ELR (cell line): ENCODE data around the gene ANKFY1.
"Not testable (repeated sequence)": the region's sequence is repeated elsewhere in the genome, so short reads cannot be mapped to it uniquely, and the experiment has no call there.

Experiments
- DNase-seq: peaks from one replicate; pipeline ENCODE4 v3.0.0-alpha.2; 2015; ENCODE audit warnings: low read depth

The ANKFY1 gene

GRCh38 chr17:4256952-4257351 is 6.8 kb downstream of the ANKFY1 start:
- DNase-seq: peak; percentile 51

- not testable (repeated sequence) for DNase-seq
Observed at GRCh38 chr17:4255271-4255670, 8.5 kb downstream of the ANKFY1 start.

DNA sequence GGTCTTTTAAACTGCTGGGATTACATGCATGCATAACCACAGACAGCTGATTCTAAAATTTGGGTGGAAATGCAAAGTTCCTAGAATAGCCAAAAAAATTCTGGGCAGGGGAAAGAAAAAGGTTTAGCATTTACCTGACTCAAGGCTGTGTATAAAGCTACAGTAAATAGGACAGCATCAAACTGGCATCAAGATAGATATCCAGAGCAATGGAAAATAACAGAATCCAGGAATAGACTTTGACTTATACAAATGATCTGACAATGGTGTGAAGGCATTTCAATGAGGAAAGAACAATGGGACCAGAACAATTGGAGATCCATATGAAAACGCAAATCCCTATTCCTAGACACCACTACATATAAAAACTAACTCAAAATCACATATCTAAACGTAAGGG is 12.9 kb downstream of the ANKFY1 start:
- DNase-seq: no peak

DNA sequence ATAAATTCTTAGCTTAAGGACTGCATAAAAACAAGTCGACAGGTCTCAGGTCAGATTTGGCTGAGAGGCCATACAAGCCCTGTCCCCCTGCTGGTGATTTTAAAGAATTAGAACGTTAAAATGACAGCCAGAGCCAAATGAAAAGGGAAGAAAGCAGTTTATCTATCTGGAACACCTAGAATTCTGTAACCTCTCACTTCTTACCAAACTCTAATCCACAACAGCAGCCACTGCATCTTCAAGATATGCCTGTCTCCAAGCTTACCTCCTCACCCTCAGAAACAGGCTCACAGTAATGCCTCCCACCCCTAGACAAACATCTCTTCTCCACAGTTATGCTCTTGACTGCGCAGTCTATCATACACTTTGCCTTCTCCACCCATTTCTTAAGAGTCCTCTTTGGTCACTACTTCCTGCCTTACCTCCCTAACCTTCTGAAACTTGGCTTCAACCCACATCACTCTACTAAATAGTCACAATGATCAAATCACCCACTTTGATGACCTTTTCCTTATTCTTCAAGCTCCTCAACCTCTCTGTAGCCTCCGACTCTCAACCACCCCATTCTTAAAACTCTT is 14.2 kb downstream of the ANKFY1 start:
- peak; percentile 70 for DNase-seq

DNA sequence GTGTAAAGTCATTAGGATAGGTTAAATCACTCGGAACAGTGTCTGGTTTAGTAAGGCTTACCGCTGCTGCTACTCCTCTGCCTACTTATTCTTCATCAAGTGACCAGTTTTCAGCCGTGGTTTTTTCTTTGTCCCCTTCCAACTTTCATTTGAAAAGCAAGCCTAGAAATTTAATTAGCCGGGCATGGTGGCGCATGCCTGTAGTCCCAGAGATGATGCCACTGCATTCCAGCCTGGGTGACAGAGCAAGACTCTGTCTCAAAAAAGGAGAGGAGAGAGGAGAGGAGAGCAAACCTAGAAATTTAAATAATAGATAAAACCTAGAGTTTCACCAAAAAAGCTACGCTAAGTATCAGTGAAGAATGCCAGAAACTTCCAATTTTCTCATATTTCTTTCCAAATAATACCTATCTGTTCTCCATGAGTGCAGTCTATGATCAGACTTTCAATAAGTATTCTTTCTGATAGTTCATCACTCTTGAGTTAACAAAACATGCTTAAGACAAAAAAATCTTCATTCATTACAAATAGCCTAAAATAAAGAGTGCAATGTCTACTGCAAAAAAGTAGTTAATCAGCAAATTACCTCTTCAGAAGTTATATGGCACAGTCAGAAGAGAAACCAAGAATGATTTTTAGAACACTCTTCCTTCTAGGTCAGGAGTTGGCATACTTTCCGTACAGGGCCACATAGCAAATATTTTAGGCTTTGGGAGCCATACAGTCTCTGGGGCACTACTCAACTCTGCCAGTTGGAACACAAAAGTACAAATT is 15.1 kb downstream of the ANKFY1 start:
- DNase-seq: no peak

DNA sequence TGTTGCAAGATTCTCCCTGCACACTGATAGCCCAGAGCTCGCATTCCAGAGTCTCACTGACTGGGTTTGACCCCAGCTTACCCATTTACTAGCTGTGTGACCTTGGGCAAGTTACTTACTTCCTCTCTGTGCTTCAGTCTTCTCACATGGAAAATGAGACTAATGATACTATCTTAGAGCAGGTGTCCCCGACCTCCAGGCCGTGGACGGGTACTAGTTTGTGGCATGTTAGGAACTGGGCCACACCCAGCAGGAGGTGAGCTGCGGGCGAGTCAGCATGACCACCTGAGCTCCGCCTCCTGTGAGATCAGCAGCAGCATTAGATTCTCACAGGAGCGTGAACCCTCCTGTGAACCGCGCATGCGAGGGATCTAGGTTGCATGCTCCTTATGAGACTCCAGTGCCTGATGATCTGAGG is 15.8 kb downstream of the ANKFY1 start:
- DNase-seq: no peak

GRCh38 chr17:4247361-4247970 is 16.3 kb downstream of the ANKFY1 start:
- DNase-seq: no peak

GRCh38 chr17:4246674-4247073 is 17.1 kb downstream of the ANKFY1 start:
- no peak for DNase-seq

GRCh38 chr17:4241535-4241934 is 22.2 kb downstream of the ANKFY1 start:
- DNase-seq: no peak

DNA sequence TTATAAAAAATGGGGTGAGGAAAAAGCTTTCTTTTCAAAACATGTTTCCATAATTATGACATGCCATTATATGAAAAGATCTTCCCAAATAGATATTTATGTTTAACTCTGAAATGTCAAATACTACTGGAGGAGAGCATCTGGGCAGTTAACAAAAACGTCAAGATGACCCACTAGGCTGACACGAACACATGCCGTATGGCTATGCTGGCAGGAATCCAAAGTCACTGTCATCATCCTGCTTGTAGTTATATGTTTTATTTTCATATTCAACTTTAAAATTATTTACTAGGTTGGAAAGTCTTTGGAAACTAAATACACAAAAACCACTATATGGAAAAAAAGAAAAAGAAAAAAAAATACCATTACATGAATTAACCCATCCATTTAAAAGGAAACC is 27.3 kb downstream of the ANKFY1 start:
- peak; percentile 22 for DNase-seq

DNA sequence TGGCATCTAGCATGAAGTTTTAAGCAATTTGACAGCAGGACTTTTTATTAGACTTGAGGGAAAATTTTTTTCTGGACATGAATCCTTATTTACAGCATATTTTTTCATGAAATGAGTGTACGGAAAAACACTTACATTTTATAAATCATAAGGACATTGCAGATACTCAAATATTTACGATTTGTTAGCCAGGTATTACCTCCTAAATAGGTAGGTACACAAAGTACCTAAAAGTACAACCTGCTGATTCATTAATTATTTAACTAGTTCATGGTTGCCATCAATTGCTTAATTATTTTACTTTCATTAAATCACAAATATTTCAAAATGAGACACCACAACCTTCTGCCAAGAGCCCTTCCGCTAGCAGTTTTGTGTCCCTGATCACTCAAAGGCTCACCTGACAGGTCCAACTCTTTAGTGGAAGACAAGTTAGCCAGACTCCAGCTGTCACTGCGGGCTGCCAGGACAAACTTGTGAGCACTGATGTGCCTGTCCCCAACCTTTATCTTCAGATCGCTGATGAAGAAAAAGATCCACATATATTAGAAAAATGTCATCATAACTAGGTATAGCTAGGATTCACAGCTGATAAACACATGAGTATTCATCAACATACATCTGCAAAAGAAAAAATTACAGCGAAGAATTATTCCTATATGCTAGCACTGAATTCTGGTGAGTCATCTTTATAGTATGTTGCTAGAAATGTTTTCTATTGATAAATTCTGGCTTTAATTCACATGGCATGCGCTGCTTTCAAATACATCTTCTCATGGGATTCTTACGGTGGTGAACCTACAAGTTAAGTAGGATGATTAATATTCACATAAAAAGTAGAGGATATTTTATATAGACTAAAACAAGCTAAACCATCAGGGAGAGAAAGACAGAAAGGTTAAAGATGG is 28.2 kb downstream of the ANKFY1 start:
- DNase-seq: peak; percentile 40

- DNase-seq: no peak
Observed at GRCh38 chr17:4234401-4234800, 29.4 kb downstream of the ANKFY1 start.

- DNase-seq: no peak
Observed at GRCh38 chr17:4233668-4234258, 30.0 kb downstream of the ANKFY1 start.

GRCh38 chr17:4232168-4232813 is 31.5 kb downstream of the ANKFY1 start:
- peak; percentile 58 for DNase-seq

GRCh38 chr17:4229627-4230541 is 33.9 kb downstream of the ANKFY1 start:
- peak; percentile 94 for DNase-seq

- no peak for DNase-seq
Observed at GRCh38 chr17:4221899-4222659, 41.7 kb downstream of the ANKFY1 start.

GRCh38 chr17:4221163-4221562 is 42.6 kb downstream of the ANKFY1 start:
- DNase-seq: no peak

DNA sequence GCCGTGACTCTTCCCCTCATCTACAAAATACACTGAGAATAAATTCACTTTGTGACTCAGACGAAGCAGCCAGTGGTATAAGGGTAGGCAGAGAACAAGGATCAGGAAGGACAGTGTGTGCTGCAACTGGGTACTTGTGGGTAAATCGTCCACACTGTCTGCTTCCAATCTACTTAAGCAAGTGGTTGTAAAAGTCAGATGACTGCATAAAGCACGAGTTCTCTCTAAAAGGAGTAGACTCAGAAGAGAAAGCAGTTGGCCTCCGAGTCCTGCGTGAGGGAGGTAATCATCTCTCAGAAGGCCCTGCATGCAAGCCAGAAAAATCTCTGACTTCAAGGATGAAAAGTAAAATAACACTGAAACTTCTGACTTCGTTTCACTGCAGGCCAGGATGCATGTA is 43.1 kb downstream of the ANKFY1 start:
- DNase-seq: no peak

- DNase-seq: no peak
Observed at GRCh38 chr17:4219241-4219640, 44.5 kb downstream of the ANKFY1 start.
